HL-60 (cell line): Measurements from ENCODE around the gene FBN2.

Source experiments
- DNase-seq, 2 experiments: peaks; one replicate each; pipeline ENCODE4 v3.0.0-alpha.2; 2010 to 2020; ENCODE audit warnings: low read depth in 1 of 2, low spot score in 1 of 2
- H3K27ac ChIP-seq: fragments of 250-450 bp; sonication (Bioruptor Pico); replicated peaks from 2 replicates; pipeline ENCODE4 v1.5.1; 2020; ENCODE audit warnings: mild to moderate bottlenecking, moderate library complexity
- H3K27me3 ChIP-seq: fragments of 250-450 bp; sonication (Bioruptor Pico); 2 replicates; pipeline ENCODE4 v1.5.1; 2021; ENCODE audit warnings: mild to moderate bottlenecking, moderate library complexity; ENCODE audit not compliant: insufficient read depth, poor library complexity, severe bottlenecking
- H3K4me3 ChIP-seq: replicated peaks from 2 replicates; pipeline ENCODE4 v1.5.1; 2011; ENCODE audit warnings: mild to moderate bottlenecking, control low read depth, low read length; ENCODE audit not compliant: insufficient read depth
- GABPA ChIP-seq: IDR thresholded peaks from 2 replicates; pipeline ENCODE4 v1.6.1; 2012; ENCODE audit warnings: low read depth
- POLR2AphosphoS5 ChIP-seq: IDR thresholded peaks from 2 replicates; pipeline ENCODE4 v1.6.1; 2012; ENCODE audit warnings: low read depth
- SPI1 ChIP-seq: IDR thresholded peaks from 2 replicates; pipeline ENCODE4 v1.6.1; 2012; ENCODE audit warnings: low read depth, mild to moderate bottlenecking, borderline replicate concordance
- TF ChIP-seq, protein P1 (sequence below): IDR thresholded peaks from one replicate; pipeline ENCODE4 v1.5.1; 2011; ENCODE audit warnings: low read length, control low read depth, inconsistent platforms; ENCODE audit not compliant: insufficient read depth
- TF ChIP-seq, protein P2 (sequence below): IDR thresholded peaks from 2 replicates; pipeline ENCODE4 v1.6.1; 2012; ENCODE audit warnings: low read depth; ENCODE audit not compliant: insufficient replicate concordance

FBN2 gene

DNA sequence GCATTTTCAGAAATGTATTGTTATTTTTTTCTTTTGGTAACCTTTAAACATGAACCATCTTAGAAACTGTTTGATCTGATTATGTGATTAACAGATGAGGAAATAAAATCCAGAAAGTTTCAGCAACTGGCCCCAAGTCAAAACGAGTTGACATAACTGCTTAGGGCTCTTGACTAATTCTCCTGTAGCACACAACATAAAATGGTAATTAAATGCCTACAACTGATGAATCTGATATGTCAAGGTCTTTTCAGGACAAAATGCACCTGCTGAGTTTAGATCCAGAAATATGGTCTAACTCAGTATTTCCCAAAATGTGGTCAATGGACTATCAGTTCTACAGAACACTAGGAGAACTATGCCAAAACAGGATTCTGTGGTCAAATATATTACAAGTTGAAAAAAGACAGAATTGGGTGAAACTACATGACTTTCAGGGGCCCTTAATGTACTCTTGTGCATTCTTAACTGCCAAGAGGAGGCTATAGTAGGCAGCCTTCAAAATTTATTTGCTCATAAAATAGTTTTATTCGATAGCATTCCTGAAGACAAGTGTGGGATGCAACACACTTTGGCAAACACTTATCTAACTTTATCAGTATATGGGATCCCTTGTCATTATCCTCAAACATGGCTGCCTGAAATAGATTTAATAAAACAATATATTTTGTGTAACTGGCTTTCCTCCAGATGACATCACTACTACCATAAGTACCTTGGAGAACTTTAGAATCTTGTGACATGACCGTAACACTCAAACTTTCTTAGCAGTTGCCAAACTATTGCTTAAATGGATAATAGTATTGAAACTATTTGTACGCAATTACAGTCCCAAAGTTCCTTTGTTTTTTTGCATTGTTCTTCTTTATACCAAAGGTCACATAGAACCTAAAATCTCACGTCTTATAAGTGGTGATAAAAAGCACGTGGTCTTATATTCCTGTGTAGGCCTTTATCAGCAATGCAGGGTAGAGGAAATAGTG lies 59.4 kb downstream of the FBN2 start:
- H3K27ac ChIP-seq: no peak overlapping the region
- H3K4me3 ChIP-seq: no peak overlapping the region
- TF ChIP-seq, protein P1, sequence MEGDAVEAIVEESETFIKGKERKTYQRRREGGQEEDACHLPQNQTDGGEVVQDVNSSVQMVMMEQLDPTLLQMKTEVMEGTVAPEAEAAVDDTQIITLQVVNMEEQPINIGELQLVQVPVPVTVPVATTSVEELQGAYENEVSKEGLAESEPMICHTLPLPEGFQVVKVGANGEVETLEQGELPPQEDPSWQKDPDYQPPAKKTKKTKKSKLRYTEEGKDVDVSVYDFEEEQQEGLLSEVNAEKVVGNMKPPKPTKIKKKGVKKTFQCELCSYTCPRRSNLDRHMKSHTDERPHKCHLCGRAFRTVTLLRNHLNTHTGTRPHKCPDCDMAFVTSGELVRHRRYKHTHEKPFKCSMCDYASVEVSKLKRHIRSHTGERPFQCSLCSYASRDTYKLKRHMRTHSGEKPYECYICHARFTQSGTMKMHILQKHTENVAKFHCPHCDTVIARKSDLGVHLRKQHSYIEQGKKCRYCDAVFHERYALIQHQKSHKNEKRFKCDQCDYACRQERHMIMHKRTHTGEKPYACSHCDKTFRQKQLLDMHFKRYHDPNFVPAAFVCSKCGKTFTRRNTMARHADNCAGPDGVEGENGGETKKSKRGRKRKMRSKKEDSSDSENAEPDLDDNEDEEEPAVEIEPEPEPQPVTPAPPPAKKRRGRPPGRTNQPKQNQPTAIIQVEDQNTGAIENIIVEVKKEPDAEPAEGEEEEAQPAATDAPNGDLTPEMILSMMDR: no peak
- no peak for DNase-seq
- no peaks in the 10 kb centered on the region for H3K27me3 ChIP-seq

DNA sequence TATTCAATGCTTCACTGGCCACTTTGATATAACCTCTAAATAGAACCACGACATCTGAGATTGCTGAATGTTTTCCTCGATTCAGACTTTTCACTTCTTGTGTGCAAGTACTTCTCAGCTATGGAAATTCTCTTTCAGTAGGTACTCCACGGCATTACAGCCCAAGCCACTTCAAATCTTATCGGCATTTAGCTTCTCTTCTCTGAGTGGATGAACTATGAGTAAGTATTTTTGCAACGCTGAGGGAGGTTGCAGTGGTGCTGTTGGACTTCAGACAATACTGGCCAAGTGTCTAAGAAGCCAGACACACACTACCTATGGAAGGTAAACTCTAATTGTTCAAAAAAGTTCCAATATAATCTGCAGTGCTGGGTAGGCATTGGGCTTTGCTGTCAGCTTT lies 60.1 kb downstream of the FBN2 start:
- no peak for DNase-seq
- H3K27ac ChIP-seq: no peak overlapping the region
- TF ChIP-seq SPI1: no peak
- no peak for TF ChIP-seq GABPA
- TF ChIP-seq, protein P2, sequence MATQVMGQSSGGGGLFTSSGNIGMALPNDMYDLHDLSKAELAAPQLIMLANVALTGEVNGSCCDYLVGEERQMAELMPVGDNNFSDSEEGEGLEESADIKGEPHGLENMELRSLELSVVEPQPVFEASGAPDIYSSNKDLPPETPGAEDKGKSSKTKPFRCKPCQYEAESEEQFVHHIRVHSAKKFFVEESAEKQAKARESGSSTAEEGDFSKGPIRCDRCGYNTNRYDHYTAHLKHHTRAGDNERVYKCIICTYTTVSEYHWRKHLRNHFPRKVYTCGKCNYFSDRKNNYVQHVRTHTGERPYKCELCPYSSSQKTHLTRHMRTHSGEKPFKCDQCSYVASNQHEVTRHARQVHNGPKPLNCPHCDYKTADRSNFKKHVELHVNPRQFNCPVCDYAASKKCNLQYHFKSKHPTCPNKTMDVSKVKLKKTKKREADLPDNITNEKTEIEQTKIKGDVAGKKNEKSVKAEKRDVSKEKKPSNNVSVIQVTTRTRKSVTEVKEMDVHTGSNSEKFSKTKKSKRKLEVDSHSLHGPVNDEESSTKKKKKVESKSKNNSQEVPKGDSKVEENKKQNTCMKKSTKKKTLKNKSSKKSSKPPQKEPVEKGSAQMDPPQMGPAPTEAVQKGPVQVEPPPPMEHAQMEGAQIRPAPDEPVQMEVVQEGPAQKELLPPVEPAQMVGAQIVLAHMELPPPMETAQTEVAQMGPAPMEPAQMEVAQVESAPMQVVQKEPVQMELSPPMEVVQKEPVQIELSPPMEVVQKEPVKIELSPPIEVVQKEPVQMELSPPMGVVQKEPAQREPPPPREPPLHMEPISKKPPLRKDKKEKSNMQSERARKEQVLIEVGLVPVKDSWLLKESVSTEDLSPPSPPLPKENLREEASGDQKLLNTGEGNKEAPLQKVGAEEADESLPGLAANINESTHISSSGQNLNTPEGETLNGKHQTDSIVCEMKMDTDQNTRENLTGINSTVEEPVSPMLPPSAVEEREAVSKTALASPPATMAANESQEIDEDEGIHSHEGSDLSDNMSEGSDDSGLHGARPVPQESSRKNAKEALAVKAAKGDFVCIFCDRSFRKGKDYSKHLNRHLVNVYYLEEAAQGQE: no peak
- TF ChIP-seq, protein P1: no peak
- TF ChIP-seq POLR2AphosphoS5: no peak
- no peak overlapping the region for H3K4me3 ChIP-seq
- H3K27me3 ChIP-seq: no peaks in the 10 kb centered on the region

DNA sequence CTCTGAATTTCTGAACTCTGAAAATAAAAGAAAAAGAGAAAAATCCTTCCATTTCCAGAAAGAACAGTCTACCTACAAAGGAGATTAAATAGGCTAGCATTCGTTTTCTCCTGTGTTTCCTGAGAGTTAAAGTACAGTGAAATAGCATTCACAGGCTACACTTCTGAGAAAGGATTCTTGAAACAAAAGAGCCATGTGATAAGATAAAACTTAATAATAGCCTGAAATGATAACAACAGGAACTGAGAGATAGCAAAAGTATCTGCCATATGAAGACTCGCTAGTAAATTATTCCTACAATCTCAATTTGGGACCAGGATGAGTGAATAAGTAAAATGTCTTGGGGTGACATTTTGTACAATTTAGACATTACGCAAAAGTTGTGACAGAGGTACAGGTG lies 62.4 kb downstream of the FBN2 start:
- Histone ChIP-seq H3K27me3 (no peaks in the 10 kb centered on the region), H3K4me3 (no peak overlapping the region), H3K27ac (no peak overlapping the region)
- no peak for DNase-seq
- TF ChIP-seq SPI1: no peak
- TF ChIP-seq, protein P1: no peak
- TF ChIP-seq, protein P2: no peak

DNA sequence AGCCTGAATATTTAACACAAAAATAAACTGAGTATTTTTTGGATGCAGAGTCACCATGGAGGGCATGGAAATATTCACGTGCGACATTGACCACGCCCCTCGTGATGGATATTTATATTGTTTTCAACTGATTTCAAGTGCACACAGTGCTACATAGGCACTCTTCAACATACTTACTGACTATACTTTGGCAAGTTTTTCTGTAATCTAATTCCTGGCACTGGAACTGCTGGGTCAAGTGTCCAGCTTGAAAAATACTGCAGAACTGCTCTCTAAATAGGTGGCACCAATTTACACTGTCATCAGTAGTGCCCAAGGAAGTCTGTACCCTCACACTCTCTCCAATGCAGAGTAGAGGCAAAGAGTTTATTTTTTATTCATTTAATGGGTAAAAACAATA lies 65.1 kb downstream of the FBN2 start:
- TF ChIP-seq, protein P1: no peak
- TF ChIP-seq POLR2AphosphoS5: no peak
- TF ChIP-seq, protein P2: no peak
- TF ChIP-seq SPI1: no peak
- no peak for TF ChIP-seq GABPA
- Histone ChIP-seq H3K27me3 (no peaks in the 10 kb centered on the region), H3K4me3 (no peak overlapping the region), H3K27ac (no peak overlapping the region)
- DNase-seq: no peak
